GM18505 (cell line): ENCODE measurements around the gene DMRTC2.

Experiments used
- ATAC-seq: cut with Tn5 transposase; IDR thresholded peaks from one replicate; pipeline ENCODE4 v1.9.1; 2021; ENCODE audit not compliant: unreplicated experiment
- POLR2A ChIP-seq: IDR thresholded peaks from 4 replicates; pipeline ENCODE4 v1.6.1; 2011; ENCODE audit warnings: borderline replicate concordance; ENCODE audit not compliant: insufficient read depth, insufficient read length; ENCODE audit errors: extremely low read depth

Gene DMRTC2

GRCh38 chr19:41815301-41815700, 29.5 kb upstream of the DMRTC2 start:
- no peak for TF ChIP-seq POLR2A
- ATAC-seq = no peak

GRCh38 chr19:41816761-41817160, 28.1 kb upstream of the DMRTC2 start:
- no peak for ATAC-seq
- no peak for TF ChIP-seq POLR2A

- TF ChIP-seq POLR2A = no peak
- no peak for ATAC-seq
Measured at GRCh38 chr19:41821003-41821735, 23.7 kb upstream of the DMRTC2 start.

GRCh38 chr19:41837981-41838708, 6.7 kb upstream of the DMRTC2 start:
- no peak for ATAC-seq
- no peak for TF ChIP-seq POLR2A

- no peak for ATAC-seq
- TF ChIP-seq POLR2A = no peak
Measured at GRCh38 chr19:41839211-41839610, 5.6 kb upstream of the DMRTC2 start.

GRCh38 chr19:41843371-41843770, 1.5 kb upstream of the DMRTC2 start:
- ATAC-seq = no peak
- TF ChIP-seq POLR2A = no peak

- no peak for ATAC-seq
- no peak for TF ChIP-seq POLR2A
Measured at GRCh38 chr19:41844601-41845000, 241 bp upstream of the DMRTC2 start, which contains the start of gene LYPD4. LYPD4 (minus strand) TSS chr19:41844683; CDS start chr19:41839285, 5,398 bp downstream.

- ATAC-seq = no peak
- no peak for TF ChIP-seq POLR2A
Measured at GRCh38 chr19:41845051-41845590, 279 bp downstream of the DMRTC2 start.

GRCh38 chr19:41847351-41848105, 2.7 kb downstream of the DMRTC2 start:
- ATAC-seq = no peak
- no peak for TF ChIP-seq POLR2A

- no peak for TF ChIP-seq POLR2A
- ATAC-seq = no peak
Measured at GRCh38 chr19:41848666-41849065, 3.8 kb downstream of the DMRTC2 start.

- ATAC-seq = no peak
- TF ChIP-seq POLR2A = no peak
Measured at GRCh38 chr19:41849067-41849466, 4.2 kb downstream of the DMRTC2 start.

- no peak for TF ChIP-seq POLR2A
- no peak for ATAC-seq
Measured at GRCh38 chr19:41850381-41850780, 5.5 kb downstream of the DMRTC2 start.

- ATAC-seq = no peak
- no peak for TF ChIP-seq POLR2A
Measured at GRCh38 chr19:41851456-41851855, 6.6 kb downstream of the DMRTC2 start.
